Neural progenitor cell (in vitro differentiated cells): Measurements from ENCODE around the gene NCKAP5L.

Experiments
- CTCF ChIP-seq: fragments of 200-600 bp; sonication (generic); IDR thresholded peaks from 2 replicates; pipeline ENCODE4 v1.5.1; 2017; ENCODE audit warnings: antibody characterized with exemption, mild to moderate bottlenecking
- EZH2 ChIP-seq: fragments of 200-600 bp; sonication (generic); IDR thresholded peaks from 2 replicates; pipeline ENCODE4 v1.6.1; 2017; ENCODE audit warnings: antibody characterized with exemption, mild to moderate bottlenecking, moderate library complexity
- EZH2phosphoT487 ChIP-seq: fragments of 200-600 bp; sonication (generic); IDR thresholded peaks from 2 replicates; pipeline ENCODE4 v1.6.1; 2017; ENCODE audit warnings: antibody characterized with exemption

GRCh38 chr12:49763006-49763591 is 65.1 kb downstream of the NCKAP5L start:
- TF ChIP-seq EZH2 = no peak
- peak; percentile 81 for TF ChIP-seq CTCF
- TF ChIP-seq EZH2phosphoT487 = no peak
